ENCODE results near the gene PCYOX1L.
A peak's percentile ranks its signal among the peaks of the same experiment; 100 is the strongest.
"Not testable (repeated sequence)": the region's sequence is repeated elsewhere in the genome, so short reads cannot be mapped to it uniquely, and the experiment has no call there.

Gene PCYOX1L

DNA sequence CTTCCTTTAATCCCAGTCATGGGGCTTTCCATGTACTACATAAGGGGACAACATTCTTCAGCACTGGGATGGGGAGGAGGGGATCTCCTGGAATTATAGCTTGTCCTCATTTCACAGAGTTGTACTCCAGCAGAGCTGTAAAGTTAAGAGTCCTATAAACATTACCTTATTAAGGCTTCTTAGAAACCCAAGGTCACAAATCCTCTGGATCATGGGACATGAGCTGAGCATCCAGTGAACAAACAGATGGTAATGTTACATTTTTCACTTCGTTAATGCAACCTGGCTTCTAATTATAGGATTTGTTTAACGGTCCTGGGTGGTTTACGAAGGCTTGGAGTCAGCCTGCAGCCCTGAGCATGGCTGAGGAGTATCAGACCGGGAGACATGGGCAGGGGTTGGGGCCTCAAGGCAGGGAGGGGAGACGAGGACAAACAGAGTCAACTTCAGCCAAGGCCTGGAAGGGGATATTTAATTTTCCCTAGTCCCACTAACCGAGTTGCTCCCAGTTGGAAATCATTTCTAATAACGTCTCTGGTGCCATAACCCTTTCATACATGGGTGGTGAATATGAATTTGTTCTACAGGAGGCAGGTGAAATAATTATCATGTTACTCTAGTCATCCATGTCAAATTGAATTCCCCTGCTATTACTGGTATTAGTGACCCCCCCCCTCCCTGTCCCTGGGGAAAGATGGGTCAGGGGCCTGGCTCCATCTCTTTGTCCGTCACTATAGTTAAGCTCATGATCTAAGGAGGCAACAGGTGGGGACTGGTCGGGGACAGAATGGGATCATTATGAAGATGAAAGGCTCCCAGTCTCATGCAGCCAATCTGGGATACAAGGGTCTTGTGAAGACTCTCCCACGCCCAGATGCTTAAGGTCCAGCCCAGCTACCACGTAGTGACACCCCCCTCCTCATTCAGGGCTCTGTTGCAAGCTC, 32.0 kb downstream of the PCYOX1L start:
- H3K27ac ChIP-seq, result peak overlapping the region; percentile 93
- no peaks in the 10 kb centered on the region for H3K27me3 ChIP-seq
- intact Hi-C loops (cut with DNase I; ENCODE audit: low total_unique reads), result no loop called here
- peaks cover 0 to 72% (median 41%) of the 10 kb centered on the region in 4 donors for H3K4me1 ChIP-seq
- no peak overlapping the region for H3K4me3 ChIP-seq
- DNase-seq, result no peak
- H3K9me3 ChIP-seq, result no peaks in the 10 kb centered on the region
- no peaks in the 10 kb centered on the region for H3K36me3 ChIP-seq
- TF ChIP-seq, protein P1, sequence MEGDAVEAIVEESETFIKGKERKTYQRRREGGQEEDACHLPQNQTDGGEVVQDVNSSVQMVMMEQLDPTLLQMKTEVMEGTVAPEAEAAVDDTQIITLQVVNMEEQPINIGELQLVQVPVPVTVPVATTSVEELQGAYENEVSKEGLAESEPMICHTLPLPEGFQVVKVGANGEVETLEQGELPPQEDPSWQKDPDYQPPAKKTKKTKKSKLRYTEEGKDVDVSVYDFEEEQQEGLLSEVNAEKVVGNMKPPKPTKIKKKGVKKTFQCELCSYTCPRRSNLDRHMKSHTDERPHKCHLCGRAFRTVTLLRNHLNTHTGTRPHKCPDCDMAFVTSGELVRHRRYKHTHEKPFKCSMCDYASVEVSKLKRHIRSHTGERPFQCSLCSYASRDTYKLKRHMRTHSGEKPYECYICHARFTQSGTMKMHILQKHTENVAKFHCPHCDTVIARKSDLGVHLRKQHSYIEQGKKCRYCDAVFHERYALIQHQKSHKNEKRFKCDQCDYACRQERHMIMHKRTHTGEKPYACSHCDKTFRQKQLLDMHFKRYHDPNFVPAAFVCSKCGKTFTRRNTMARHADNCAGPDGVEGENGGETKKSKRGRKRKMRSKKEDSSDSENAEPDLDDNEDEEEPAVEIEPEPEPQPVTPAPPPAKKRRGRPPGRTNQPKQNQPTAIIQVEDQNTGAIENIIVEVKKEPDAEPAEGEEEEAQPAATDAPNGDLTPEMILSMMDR (IDR thresholded peaks at IDR 0.05), result no peak

DNA sequence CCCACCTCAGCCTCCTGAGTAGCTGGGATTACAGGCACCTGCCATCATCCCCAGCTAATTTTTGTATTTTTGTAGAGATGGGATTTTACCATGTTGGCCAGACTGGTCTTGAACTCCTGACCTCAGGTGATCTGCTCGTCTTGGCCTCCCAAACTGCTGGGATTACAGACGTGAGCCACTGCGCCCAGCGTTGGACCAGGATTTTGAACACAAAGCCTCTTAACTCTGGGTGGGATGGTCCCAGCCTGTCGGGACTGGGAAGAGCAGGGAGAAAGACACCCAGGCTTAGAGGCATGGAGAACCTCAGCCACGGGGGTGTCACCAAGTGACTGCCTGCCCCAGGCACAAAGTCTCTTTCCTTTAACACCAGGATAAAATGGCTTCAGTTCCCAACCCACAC, 33.2 kb downstream of the PCYOX1L start:
- peaks cover 0 to 60% (median 32%) of the 10 kb centered on the region in 4 donors for H3K4me1 ChIP-seq
- intact Hi-C loops (cut with DNase I; ENCODE audit: low total_unique reads); H3K9me3 ChIP-seq; H3K36me3 ChIP-seq; H3K4me3 ChIP-seq; H3K27me3 ChIP-seq; DNase-seq: not testable (repeated sequence)
- peak overlapping the region; percentile 93 for H3K27ac ChIP-seq

DNA sequence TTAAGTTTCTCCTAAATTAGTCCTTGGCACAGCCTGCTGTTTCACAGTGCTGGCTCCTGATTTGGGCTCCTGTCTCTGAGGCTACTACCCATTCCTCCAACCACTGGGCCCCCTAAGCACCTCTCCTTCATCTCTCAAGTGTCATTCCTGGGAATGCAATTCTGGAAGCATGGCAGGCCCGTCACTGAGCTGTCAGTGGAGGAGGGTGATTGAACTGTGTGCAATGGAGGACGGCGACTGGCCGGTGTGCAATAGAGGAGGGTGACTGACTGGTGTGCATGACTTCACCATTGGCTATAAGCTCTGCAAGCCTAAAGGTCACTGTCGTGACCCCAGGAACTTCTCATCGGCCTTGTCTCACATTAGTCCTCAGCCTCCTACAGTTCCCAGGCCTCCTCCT, 33.7 kb downstream of the PCYOX1L start:
- Histone ChIP-seq H3K27ac (peak overlapping the region; percentile 93), H3K27me3 (no peaks in the 10 kb centered on the region), H3K9me3 (no peaks in the 10 kb centered on the region), H3K36me3 (no peaks in the 10 kb centered on the region), H3K4me3 (no peak overlapping the region), H3K4me1 (peaks cover 0 to 55% (median 28%) of the 10 kb centered on the region in 4 donors)
- intact Hi-C loops (cut with DNase I; ENCODE audit: low total_unique reads), result no loop called here
- TF ChIP-seq, protein P1 (IDR thresholded peaks at IDR 0.05), result no peak
- DNase-seq, result peak in 1 of 2 donors; percentile 35

DNA sequence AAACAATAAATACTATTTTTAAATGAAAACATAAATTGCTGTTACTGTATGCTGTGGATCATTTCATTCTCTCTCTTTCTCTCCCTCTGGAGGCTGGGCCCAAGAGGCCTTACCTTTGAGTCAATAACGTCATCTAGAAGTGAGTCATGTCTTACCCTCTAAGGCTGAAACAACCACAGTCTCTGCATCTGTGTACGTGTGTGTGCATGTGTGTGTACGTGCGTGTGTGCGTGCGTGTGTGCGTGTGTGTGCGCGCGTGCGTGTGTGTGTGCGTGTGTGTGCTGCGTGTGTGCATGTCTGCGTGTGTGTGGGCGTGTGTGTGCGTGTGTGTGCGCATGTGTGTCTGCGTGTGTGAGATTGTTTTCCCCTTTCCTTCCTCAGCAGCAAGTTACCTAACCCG, 34.9 kb downstream of the PCYOX1L start:
- no peak overlapping the region for H3K4me3 ChIP-seq
- H3K27ac ChIP-seq, result no peak overlapping the region
- TF ChIP-seq, protein P1 (IDR thresholded peaks at IDR 0.05), result no peak
- intact Hi-C loops (cut with DNase I; ENCODE audit: low total_unique reads), result no loop called here
- H3K36me3 ChIP-seq, result no peaks in the 10 kb centered on the region
- no peaks in the 10 kb centered on the region for H3K27me3 ChIP-seq
- peak in 1 of 2 donors; percentile 16 for DNase-seq
- H3K4me1 ChIP-seq, result peaks cover 0 to 43% (median 18%) of the 10 kb centered on the region in 4 donors
- no peaks in the 10 kb centered on the region for H3K9me3 ChIP-seq

DNA sequence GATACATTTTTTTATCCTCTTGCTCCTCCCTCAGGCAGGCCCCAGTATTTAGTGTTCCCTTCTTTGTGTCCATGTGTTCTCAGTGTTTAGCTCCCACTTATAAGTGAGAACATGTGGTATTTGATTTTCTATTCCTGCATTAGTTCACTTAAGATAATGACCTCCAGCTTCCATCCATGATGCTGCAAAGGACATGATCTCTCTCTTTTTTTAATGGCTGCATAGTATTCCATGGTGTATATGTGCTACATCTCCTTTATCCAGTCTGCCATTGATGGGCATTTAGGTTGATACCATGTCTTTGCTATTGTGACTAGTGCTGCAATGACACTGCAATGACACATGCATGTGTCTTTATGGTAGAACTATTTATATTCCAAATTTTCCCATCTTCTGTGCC, 37.1 kb downstream of the PCYOX1L start:
- H3K4me3 ChIP-seq; DNase-seq; H3K9me3 ChIP-seq; intact Hi-C loops (cut with DNase I; ENCODE audit: low total_unique reads); H3K36me3 ChIP-seq; H3K27me3 ChIP-seq; H3K27ac ChIP-seq: not testable (repeated sequence)
- H3K4me1 ChIP-seq, result peaks cover 0 to 26% (median 5%) of the 10 kb centered on the region in 4 donors

DNA sequence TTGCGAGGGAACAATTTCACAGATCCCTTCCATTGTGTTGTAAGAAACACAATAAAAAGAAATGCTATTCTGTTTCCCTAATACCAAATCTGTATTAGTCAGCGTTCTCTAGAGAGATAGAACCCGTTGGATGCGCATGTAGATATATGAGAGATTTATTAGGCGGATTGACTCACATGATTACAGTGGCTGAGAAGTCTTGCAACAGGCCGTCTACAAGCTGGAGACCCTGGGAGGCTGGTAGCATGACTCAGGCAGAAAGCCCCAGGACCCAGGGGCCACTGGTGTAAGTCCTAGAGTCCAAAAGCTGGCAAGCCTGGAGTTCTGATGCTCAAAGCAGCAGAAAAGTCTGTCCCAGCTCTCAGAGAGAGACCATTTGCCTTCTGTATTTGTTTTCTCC, 39.7 kb downstream of the PCYOX1L start:
- no peak overlapping the region for H3K27ac ChIP-seq
- H3K27me3 ChIP-seq, result no peaks in the 10 kb centered on the region
- H3K36me3 ChIP-seq, result no peaks in the 10 kb centered on the region
- DNase-seq, result no peak
- H3K4me3 ChIP-seq, result no peak overlapping the region
- peaks cover 0 to 24% (median 3%) of the 10 kb centered on the region in 4 donors for H3K4me1 ChIP-seq
- H3K9me3 ChIP-seq, result no peaks in the 10 kb centered on the region
- intact Hi-C loops (cut with DNase I; ENCODE audit: low total_unique reads), result no loop called here
- TF ChIP-seq, protein P1 (IDR thresholded peaks at IDR 0.05), result no peak

DNA sequence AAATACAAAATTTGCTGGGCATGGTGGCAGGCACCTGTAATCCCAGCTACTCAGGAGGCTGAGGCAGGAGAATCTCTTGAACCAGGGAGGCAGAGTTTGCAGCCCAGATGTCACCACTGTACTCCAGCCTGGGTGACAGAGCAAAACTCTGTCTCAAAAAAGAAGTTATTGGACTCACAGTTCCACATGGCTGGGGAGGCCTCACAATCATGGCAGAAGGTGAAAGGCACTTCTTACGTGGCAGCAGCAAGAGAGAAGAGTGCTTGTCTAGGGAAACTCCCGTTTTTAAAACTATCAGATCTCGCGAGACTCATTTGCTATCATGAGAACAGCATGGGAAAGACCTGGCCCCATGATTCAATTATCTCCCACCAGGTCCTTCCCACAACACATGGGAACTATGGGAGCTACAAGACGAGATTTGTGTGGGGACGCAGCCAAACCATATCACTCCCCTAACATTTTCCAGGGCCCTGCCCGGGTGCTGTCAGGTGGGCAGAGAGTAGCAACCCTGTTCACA, 41.0 kb downstream of the PCYOX1L start:
- H3K4me1 ChIP-seq, result peaks cover 0 to 37% (median 10%) of the 10 kb centered on the region in 4 donors
- peak in 1 of 2 donors; percentile 17 for DNase-seq
- H3K36me3 ChIP-seq; H3K4me3 ChIP-seq; H3K27me3 ChIP-seq; H3K9me3 ChIP-seq; intact Hi-C loops (cut with DNase I; ENCODE audit: low total_unique reads); H3K27ac ChIP-seq: not testable (repeated sequence)
